T1000 (cell line): Measurements from ENCODE around the gene USP24.
"Not testable (repeated sequence)": the region's sequence is repeated elsewhere in the genome, so short reads cannot be mapped to it uniquely, and the experiment has no call there.

ENCODE experiments used
- DNase-seq: peaks from one replicate; lab custom pipeline; 2025; ENCODE audit warnings: mixed read lengths; lab: John Stamatoyannopoulos, UW

The USP24 gene

GRCh38 chr1:55118651-55119329, 96.4 kb downstream of the USP24 start:
- no peak for DNase-seq

- DNase-seq: no peak
These were observed 97.2 kb downstream of the USP24 start for GRCh38 chr1:55117941-55118340.

- not testable (repeated sequence) for DNase-seq
These were observed 106.2 kb downstream of the USP24 start for GRCh38 chr1:55109005-55109404.

GRCh38 chr1:55107101-55107500, 108.1 kb downstream of the USP24 start:
- DNase-seq: no peak

GRCh38 chr1:55103891-55104290, 111.3 kb downstream of the USP24 start:
- no peak for DNase-seq

GRCh38 chr1:55095095-55095494, 120.1 kb downstream of the USP24 start:
- no peak for DNase-seq

- no peak for DNase-seq
These were observed 122.7 kb downstream of the USP24 start for GRCh38 chr1:55092475-55092874.

- DNase-seq: no peak
These were observed 125.5 kb downstream of the USP24 start for GRCh38 chr1:55089683-55090082.

GRCh38 chr1:55088413-55088812, 126.8 kb downstream of the USP24 start:
- no peak for DNase-seq

- DNase-seq: no peak
These were observed 127.7 kb downstream of the USP24 start for GRCh38 chr1:55087439-55087838.

- no peak for DNase-seq
These were observed 130.9 kb downstream of the USP24 start for GRCh38 chr1:55084257-55084656.

- DNase-seq: no peak
These were observed 133.3 kb downstream of the USP24 start for GRCh38 chr1:55081905-55082296.

- no peak for DNase-seq
These were observed 133.8 kb downstream of the USP24 start for GRCh38 chr1:55081188-55081904.

- no peak for DNase-seq
These were observed 135.5 kb downstream of the USP24 start for GRCh38 chr1:55079651-55080050.

- DNase-seq: no peak
These were observed 136.7 kb downstream of the USP24 start for GRCh38 chr1:55078470-55078869.

GRCh38 chr1:55076356-55076755, 138.8 kb downstream of the USP24 start:
- DNase-seq: no peak

GRCh38 chr1:55074455-55074854, 140.7 kb downstream of the USP24 start:
- DNase-seq: no peak

GRCh38 chr1:55073187-55073916, 141.8 kb downstream of the USP24 start:
- DNase-seq: no peak

- DNase-seq: no peak
These were observed 143.7 kb downstream of the USP24 start for GRCh38 chr1:55071477-55071876.

- DNase-seq: no peak
These were observed 144.6 kb downstream of the USP24 start for GRCh38 chr1:55070293-55071164.

- no peak for DNase-seq
These were observed 145.9 kb downstream of the USP24 start for GRCh38 chr1:55069280-55069679.

GRCh38 chr1:55068638-55069037, 146.5 kb downstream of the USP24 start:
- no peak for DNase-seq
